GM12875 (cell line): ENCODE measurements around the gene ZNF431.

ENCODE experiments used
- H3K4me3 ChIP-seq: one replicate; pipeline ENCODE4 v1.5.1; 2011; ENCODE audit warnings: low read depth, low read length, control low read depth
- TF ChIP-seq, protein P1 (sequence below): IDR thresholded peaks from 2 replicates; pipeline ENCODE4 v1.5.1; 2011; ENCODE audit warnings: low read depth, mild to moderate bottlenecking, control low read depth, inconsistent platforms, low read length, moderate library complexity, borderline replicate concordance; ENCODE audit not compliant: insufficient read depth

The ZNF431 gene

GRCh38 chr19:21143854-21144253, 2.0 kb downstream of the ZNF431 start:
- TF ChIP-seq, protein P1, sequence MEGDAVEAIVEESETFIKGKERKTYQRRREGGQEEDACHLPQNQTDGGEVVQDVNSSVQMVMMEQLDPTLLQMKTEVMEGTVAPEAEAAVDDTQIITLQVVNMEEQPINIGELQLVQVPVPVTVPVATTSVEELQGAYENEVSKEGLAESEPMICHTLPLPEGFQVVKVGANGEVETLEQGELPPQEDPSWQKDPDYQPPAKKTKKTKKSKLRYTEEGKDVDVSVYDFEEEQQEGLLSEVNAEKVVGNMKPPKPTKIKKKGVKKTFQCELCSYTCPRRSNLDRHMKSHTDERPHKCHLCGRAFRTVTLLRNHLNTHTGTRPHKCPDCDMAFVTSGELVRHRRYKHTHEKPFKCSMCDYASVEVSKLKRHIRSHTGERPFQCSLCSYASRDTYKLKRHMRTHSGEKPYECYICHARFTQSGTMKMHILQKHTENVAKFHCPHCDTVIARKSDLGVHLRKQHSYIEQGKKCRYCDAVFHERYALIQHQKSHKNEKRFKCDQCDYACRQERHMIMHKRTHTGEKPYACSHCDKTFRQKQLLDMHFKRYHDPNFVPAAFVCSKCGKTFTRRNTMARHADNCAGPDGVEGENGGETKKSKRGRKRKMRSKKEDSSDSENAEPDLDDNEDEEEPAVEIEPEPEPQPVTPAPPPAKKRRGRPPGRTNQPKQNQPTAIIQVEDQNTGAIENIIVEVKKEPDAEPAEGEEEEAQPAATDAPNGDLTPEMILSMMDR = no peak
- no peak overlapping the region for H3K4me3 ChIP-seq

DNA sequence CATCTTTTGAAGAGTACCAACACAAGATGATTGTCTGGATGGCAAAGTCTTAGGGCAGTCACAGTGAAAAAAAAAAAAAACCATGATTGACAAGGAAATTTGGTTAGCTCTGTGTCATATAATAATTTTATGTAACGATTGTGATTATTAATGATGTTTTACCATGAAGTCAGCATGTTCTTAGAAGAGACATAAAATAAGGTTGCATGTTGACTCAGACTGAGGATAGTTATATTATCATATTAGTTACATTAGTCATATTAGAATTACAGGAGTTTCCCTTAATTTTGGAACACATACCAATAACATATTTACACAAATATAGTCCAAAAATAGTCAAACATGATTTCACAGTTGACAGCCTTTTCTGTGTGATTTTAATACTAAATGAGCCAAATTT, 5.7 kb downstream of the ZNF431 start:
- no peak overlapping the region for H3K4me3 ChIP-seq
- TF ChIP-seq, protein P1 = no peak

- H3K4me3 ChIP-seq = no peak overlapping the region
- TF ChIP-seq, protein P1 = no peak
Observed at GRCh38 chr19:21148681-21149080, 6.8 kb downstream of the ZNF431 start.

GRCh38 chr19:21149877-21150276, 8.0 kb downstream of the ZNF431 start:
- no peak overlapping the region for H3K4me3 ChIP-seq
- TF ChIP-seq, protein P1 = no peak

GRCh38 chr19:21151460-21151859, 9.6 kb downstream of the ZNF431 start:
- no peak overlapping the region for H3K4me3 ChIP-seq
- TF ChIP-seq, protein P1 = no peak

DNA sequence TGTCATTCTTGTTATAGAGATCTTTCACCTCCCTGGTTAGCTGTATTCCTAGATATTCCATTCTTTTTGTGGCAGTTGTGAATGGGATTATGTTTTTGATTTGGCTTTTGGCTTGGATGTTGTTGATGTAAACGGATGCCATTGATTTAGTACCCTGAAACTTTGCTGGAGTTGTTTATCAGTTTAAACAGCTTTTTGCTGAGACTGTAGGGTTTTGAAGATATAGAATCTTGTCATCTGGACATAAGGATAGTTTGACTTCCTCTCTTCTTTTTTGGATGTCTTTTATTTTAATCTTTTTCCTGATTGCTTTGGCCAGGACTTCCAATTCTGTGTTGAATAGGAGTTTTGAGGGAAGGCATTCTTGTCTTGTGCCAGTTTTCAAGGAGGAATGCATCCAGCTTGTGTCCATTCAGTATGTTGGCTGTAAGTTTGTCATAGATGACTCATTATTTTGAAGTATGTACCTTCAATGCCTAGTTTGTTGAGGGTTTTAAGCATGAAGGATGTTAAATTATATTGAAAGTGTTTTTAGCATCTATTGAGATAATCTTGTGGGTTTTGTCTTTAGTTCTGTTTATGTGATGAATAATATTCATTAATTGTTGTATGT, 16.8 kb downstream of the ZNF431 start:
- TF ChIP-seq, protein P1 = no peak
- no peak overlapping the region for H3K4me3 ChIP-seq

DNA sequence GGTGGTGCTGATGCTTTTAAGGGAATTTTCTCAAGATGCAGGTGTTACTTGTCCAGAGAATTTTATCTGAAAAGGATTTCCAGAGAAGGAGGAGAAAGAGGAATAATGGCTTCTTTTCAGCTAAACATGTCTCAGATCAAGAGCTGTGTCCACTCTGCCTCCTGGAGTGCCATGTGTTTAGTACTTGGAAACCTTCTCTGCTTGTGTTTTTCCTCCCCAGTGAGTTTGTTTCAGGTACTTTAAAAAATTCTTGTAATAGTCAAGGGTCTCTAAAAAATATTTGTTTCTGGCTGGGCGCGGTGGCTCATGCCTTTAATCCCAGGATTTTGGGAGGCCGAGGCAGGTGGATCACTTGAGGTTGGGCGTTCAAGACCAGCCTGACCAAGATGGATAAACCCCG, 22.7 kb downstream of the ZNF431 start:
- H3K4me3 ChIP-seq = no peak overlapping the region
- TF ChIP-seq, protein P1 = no peak
